ENCODE data around the gene P2RY11.

Gene P2RY11

GRCh38 chr19:10146142-10146541 lies 34.6 kb downstream of the P2RY11 start:
- no peak for DNase-seq (ENCODE audit: extremely low spot score)
- ChIA-PET CTCF (no interaction called here), POLR2A (no interaction called here)
- TF ChIP-seq FOXA1 (IDR thresholded peaks at IDR 0.05) (no peak), SUZ12 (IDR thresholded peaks at IDR 0.05) (no peak), L3MBTL2 (conservative IDR thresholded peaks at IDR 0.05) (no peak), FOXK2 (IDR thresholded peaks at IDR 0.05) (no peak), ARNT (IDR thresholded peaks at IDR 0.05) (no peak), ZNF384 (IDR thresholded peaks at IDR 0.05) (no peak), TARDBP (IDR thresholded peaks at IDR 0.05) (no peak), NFRKB (IDR thresholded peaks at IDR 0.05) (no peak), FOXM1 (IDR thresholded peaks at IDR 0.05; ENCODE audit: borderline replicate concordance) (no peak), LEF1 (IDR thresholded peaks at IDR 0.05; ENCODE audit: borderline replicate concordance) (no peak), BHLHE40 (IDR thresholded peaks at IDR 0.05; ENCODE audit: borderline replicate concordance) (no peak), ELF4 (IDR thresholded peaks at IDR 0.05) (no peak), CTBP1 (IDR thresholded peaks at IDR 0.05; ENCODE audit: borderline replicate concordance) (no peak)

- no peak for TF ChIP-seq ARNT (IDR thresholded peaks at IDR 0.05)
- TF ChIP-seq FOXK2 (IDR thresholded peaks at IDR 0.05), result no peak
- no peak for TF ChIP-seq ELF4 (IDR thresholded peaks at IDR 0.05)
- TF ChIP-seq FOXM1 (IDR thresholded peaks at IDR 0.05; ENCODE audit: borderline replicate concordance), result no peak
- no peak for TF ChIP-seq NFRKB (IDR thresholded peaks at IDR 0.05)
- no peak for TF ChIP-seq HDGF (IDR thresholded peaks at IDR 0.05; ENCODE audit: borderline replicate concordance)
- TF ChIP-seq L3MBTL2 (conservative IDR thresholded peaks at IDR 0.05), result no peak
- TF ChIP-seq TARDBP (IDR thresholded peaks at IDR 0.05), result no peak
- no peak for TF ChIP-seq BHLHE40 (IDR thresholded peaks at IDR 0.05; ENCODE audit: borderline replicate concordance)
- no peak for TF ChIP-seq FOXA1 (IDR thresholded peaks at IDR 0.05)
- no peak for TF ChIP-seq SP1 (IDR thresholded peaks at IDR 0.05)
- no peak for TF ChIP-seq ZNF384 (IDR thresholded peaks at IDR 0.05)
- TF ChIP-seq PKNOX1 (IDR thresholded peaks at IDR 0.05), result no peak
- TF ChIP-seq SUZ12 (IDR thresholded peaks at IDR 0.05), result no peak
- no peak for TF ChIP-seq CTBP1 (IDR thresholded peaks at IDR 0.05; ENCODE audit: borderline replicate concordance)
- TF ChIP-seq LEF1 (IDR thresholded peaks at IDR 0.05; ENCODE audit: borderline replicate concordance), result no peak
- ChIA-PET POLR2A (no interaction called here), CTCF (no interaction called here)
- no peak for DNase-seq (ENCODE audit: extremely low spot score)
Observed at GRCh38 chr19:10149427-10149826, 37.9 kb downstream of the P2RY11 start.

- no peak for DNase-seq (ENCODE audit: extremely low spot score)
- POLR2A ChIA-PET, result interaction anchor here (1.1 kb wide), 1 partner anchor 55 kb away, joined by 3 read pairs; no protein-coding TSS in a partner anchor
- TF ChIP-seq L3MBTL2 (conservative IDR thresholded peaks at IDR 0.05) (no peak), TARDBP (IDR thresholded peaks at IDR 0.05) (no peak), NFRKB (IDR thresholded peaks at IDR 0.05) (no peak), HDGF (IDR thresholded peaks at IDR 0.05; ENCODE audit: borderline replicate concordance) (no peak), FOXM1 (IDR thresholded peaks at IDR 0.05; ENCODE audit: borderline replicate concordance) (no peak), SP1 (IDR thresholded peaks at IDR 0.05) (no peak), ZNF384 (IDR thresholded peaks at IDR 0.05) (no peak), BHLHE40 (IDR thresholded peaks at IDR 0.05; ENCODE audit: borderline replicate concordance) (no peak), PKNOX1 (IDR thresholded peaks at IDR 0.05) (no peak), ELF4 (IDR thresholded peaks at IDR 0.05) (no peak)
- CTCF ChIA-PET, result no interaction called here
Observed at GRCh38 chr19:10151521-10151920, 40.0 kb downstream of the P2RY11 start.

GRCh38 chr19:10152100-10152499 lies 40.6 kb downstream of the P2RY11 start:
- POLR2A ChIA-PET, result interaction anchor here (1.1 kb wide), 1 partner anchor 56 kb away, joined by 3 read pairs; no protein-coding TSS in a partner anchor
- TF ChIP-seq TARDBP (IDR thresholded peaks at IDR 0.05) (no peak), FOXK2 (IDR thresholded peaks at IDR 0.05) (no peak), FOXA1 (IDR thresholded peaks at IDR 0.05) (no peak), SUZ12 (IDR thresholded peaks at IDR 0.05) (no peak), SP1 (IDR thresholded peaks at IDR 0.05) (no peak), LEF1 (IDR thresholded peaks at IDR 0.05; ENCODE audit: borderline replicate concordance) (no peak), ZNF384 (IDR thresholded peaks at IDR 0.05) (no peak)
- CTCF ChIA-PET, result no interaction called here
- DNase-seq (ENCODE audit: extremely low spot score), result no peak

- CTCF ChIA-PET, result no interaction called here
- TF ChIP-seq FOXM1 (IDR thresholded peaks at IDR 0.05; ENCODE audit: borderline replicate concordance), result no peak
- no peak for TF ChIP-seq HDGF (IDR thresholded peaks at IDR 0.05; ENCODE audit: borderline replicate concordance)
- no peak for TF ChIP-seq BHLHE40 (IDR thresholded peaks at IDR 0.05; ENCODE audit: borderline replicate concordance)
- POLR2A ChIA-PET, result no interaction called here
- no peak for DNase-seq (ENCODE audit: extremely low spot score)
Observed at GRCh38 chr19:10155839-10156238, 44.3 kb downstream of the P2RY11 start.

GRCh38 chr19:10158071-10158470 lies 46.6 kb downstream of the P2RY11 start:
- POLR2A ChIA-PET, result no interaction called here
- TF ChIP-seq SP1 (IDR thresholded peaks at IDR 0.05) (no peak), FOXA1 (IDR thresholded peaks at IDR 0.05) (no peak), FOXM1 (IDR thresholded peaks at IDR 0.05; ENCODE audit: borderline replicate concordance) (no peak), ZNF384 (IDR thresholded peaks at IDR 0.05) (no peak), CTBP1 (IDR thresholded peaks at IDR 0.05; ENCODE audit: borderline replicate concordance) (no peak), TARDBP (IDR thresholded peaks at IDR 0.05) (no peak), LEF1 (IDR thresholded peaks at IDR 0.05; ENCODE audit: borderline replicate concordance) (no peak), SUZ12 (IDR thresholded peaks at IDR 0.05) (no peak), ARNT (IDR thresholded peaks at IDR 0.05) (no peak), ELF4 (IDR thresholded peaks at IDR 0.05) (no peak), NFRKB (IDR thresholded peaks at IDR 0.05) (no peak), FOXK2 (IDR thresholded peaks at IDR 0.05) (no peak), L3MBTL2 (conservative IDR thresholded peaks at IDR 0.05) (no peak), BHLHE40 (IDR thresholded peaks at IDR 0.05; ENCODE audit: borderline replicate concordance) (no peak), PKNOX1 (IDR thresholded peaks at IDR 0.05) (no peak), HDGF (IDR thresholded peaks at IDR 0.05; ENCODE audit: borderline replicate concordance) (no peak)
- CTCF ChIA-PET, result no interaction called here
- DNase-seq (ENCODE audit: extremely low spot score), result no peak

Data from HEK293T (cell line).